Left renal pelvis (tissue), 4 donors: ENCODE results near the gene PSMF1. TPM values are rescaled to one million over a fixed set of nuclear protein-coding genes. Genes with fewer than 3 reads are reported as not detected.

Experiments used
- DNase-seq, 4 donors: peaks; one replicate each; pipeline ENCODE4 v3.0.0-alpha.2; 2013; ENCODE audit warnings: low read depth in 4 of 4, low spot score in 3 of 4
- polyA plus RNA-seq, 4 donors: library from polyadenylated mRNA; unstranded; fragments of 120-200 nt; gene quantifications; one replicate each; pipeline ENCODE4 v1.2.1, GENCODE V29; 2013; ENCODE audit not compliant: insufficient read length in 4 of 4

Gene PSMF1
- polyA plus RNA-seq, 4 donors: 117 to 143 (median 133) TPM

DNA sequence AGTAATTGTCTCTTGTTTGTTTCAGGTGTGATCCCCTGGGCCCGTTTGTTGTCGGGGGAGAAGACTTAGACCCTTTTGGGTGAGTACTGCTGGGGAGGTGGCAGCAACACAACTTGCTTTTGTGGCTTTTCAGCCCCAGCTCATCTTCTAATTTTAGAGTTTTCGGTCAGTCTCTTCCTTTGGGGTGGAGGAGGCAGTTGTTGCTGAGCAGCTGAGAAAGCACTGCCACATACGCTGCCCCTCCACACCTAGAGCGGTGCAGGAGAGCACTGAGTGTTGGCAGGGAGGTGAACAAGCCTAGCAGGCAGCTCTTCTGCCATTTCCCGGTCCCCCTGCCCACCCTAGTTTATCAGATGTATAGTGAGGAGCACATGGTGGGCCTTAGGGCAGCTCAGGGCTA is 44.7 kb downstream of the PSMF1 start:
- DNase-seq: no peak

DNA sequence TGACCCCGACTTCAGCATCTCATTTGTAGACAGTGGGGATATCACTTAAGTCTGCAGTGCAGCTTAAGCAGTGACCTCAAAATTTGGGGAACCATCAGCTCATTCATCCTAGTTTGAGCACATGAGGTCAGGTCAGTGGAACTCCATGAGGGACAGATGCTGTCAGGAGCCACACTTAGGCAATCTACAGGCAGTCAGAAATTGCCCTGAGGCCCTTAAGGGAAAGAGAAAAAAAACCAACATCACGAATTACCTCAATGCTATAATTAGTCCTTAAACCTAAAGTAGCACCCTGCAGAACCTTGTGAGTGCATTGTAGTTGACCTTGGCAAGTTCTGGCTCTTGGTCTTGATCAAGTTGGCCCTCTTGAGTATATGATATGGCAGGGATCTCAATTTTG is 45.3 kb downstream of the PSMF1 start:
- no peak for DNase-seq

- no peak for DNase-seq
Observed at GRCh38 chr20:1164871-1165270, 46.5 kb downstream of the PSMF1 start.

DNA sequence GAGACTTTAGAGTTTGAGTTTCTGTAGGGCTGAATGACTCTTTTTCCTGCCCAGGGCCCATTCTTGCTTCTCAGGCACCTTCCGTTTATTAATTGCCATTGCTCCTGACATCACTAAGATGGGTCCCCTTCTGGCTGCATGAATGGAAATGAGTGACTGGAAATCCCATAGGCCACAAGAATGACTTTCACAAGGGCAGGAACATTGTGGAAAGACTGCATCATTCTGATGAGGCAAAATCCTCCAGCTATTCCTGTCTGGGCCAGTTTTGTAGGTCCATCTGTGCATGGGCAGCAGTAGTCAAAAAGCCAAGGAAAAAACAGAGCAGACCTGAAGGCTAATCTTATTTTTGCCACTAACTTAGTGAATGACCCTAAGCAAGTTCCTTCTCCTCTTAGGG is 47.1 kb downstream of the PSMF1 start:
- no peak for DNase-seq

- DNase-seq: no peak
Observed at GRCh38 chr20:1165941-1166340, 47.5 kb downstream of the PSMF1 start.

DNA sequence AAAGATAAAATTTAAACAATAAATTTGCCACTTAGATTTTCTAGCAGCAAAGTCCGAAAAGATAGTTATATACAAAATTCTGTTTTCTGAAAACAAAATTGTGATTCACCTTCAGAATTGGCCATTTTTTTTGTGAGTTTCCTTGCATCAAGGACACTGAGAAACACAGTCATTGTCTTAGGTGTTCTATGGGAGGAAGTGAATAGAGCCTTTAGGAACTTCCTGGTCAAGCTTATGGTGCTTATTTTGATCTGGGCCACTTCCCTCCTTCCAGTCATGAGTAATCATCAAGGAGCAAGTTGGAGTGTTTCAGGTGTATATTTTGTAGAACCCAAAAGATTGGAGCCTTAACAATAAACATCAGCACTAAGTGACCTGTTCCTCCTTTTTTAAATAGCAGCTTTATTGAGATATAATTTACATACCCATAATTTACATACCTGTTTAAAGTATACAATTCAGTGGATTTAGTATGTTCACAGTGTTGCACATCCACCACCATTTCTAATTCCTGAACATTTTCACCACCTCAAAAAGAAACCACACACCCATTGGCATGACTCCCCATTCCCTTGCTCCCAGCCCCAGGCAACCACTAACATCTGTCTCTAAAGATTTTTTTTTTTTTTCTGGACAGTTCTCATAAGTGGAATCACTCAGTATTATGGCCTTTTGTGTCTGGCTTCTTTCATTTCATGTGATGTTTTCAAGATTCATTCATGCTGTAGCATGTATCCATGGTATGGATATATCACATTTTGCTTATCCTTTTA is 48.7 kb downstream of the PSMF1 start:
- DNase-seq: no peak

DNA sequence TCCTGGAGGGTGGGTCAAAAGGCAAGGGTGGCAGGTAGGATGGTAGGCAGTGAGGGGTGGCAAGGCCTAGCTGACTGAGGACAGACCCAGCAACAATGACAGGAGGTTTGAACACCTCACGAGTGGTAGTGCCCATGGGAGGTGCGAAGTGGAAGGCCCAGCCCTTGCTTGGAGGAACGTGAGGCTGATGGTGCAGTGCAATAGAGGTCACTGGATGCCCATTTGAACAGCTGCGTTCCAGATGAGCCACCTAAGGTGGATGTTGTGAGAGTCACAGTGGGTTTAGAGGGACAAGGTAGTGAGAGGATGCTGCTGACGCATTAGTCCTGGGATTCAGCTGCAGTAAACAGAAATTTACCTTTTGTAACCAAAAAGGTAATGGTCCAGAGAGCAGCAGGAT is 50.8 kb downstream of the PSMF1 start:
- no peak for DNase-seq

DNA sequence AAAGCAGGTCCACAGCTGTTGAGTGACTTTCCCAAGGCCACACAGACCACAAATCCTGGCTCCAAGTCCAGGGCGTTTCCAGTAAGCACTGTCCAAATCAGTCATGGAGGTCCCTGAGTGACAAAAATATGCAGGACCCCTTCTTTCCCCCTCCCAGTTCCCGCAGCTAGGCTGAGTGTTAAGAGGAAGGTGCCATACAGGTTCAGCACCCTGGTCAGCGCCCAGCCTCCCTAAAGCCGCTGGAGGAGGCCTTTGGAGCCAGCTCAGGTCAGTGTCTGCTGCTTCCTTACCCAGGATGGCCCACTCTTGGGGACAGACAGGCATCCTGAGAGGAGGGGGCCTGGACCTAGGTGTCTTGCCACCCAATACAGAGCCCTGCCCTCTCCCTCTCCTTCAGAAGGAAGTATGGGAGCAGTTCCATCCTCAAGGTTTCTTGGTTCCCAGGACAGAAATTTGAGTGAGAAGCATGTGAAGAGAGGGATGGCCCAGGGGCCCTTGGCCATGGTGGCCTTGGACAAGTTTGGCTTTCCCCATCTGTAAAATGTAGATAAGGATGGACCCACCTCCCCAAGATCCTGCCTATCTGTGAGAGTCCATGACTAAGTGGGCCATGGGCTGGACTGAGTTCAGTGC is 53.2 kb downstream of the PSMF1 start:
- peak; percentile 16 to 40 (median 28) for DNase-seq

DNA sequence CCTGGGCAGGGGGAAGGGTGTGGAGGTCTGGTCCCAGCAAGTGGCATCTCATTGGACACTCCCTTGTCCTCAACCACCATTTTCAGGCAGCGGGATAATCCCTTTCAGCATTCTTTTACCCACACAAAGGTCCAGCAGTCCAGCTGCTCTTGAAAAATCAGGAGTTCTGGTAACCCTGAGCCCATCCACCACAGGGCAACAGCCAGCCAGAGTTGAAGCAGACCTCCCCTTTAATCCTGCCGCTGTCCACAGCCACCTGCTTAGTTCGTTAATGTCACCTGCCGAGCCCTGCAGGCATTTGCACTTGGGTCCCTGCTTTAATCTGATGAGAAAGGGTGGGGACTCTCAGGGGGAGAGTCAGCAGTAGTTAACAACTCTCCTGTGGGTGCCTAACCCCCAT is 55.3 kb downstream of the PSMF1 start:
- no peak for DNase-seq

DNA sequence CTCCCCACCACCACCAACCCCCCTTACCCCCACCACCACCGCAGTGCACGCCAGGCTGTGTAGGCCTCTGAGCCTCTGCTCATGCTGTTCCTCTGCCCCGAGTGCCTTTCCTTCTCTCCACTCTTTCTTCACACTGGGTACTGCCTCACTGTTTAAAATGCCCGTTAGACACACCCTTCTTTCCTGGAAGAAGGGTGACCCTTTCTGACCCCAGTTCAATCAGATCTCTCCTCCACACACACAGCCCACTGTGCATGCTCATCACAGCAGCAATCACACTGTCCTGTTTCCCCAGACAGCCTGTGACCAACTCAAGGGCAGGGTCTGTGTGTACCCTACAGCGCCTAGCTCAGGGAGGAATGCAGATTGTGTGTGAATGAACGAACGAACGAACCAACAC is 56.4 kb downstream of the PSMF1 start:
- DNase-seq: no peak

DNA sequence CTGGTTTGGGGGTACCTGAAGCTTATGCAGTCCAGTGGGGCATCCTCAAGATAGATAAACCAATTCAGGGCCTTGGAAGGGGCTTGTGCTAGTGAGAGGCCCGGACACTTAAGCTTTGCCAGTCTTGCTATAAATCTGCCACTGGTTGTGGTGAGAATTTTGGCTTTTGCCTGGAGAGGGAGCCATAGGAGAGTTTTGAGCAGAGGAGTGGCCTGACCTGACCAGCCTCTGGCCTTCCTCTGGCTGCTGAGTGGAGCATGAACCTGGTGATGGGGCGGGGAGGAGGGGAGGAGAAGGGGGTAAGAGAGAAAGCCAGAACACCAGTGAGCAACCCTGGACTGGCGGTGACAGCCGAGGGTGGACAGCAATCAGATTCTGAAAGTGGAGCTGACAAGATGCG is 59.3 kb downstream of the PSMF1 start:
- no peak for DNase-seq

GRCh38 chr20:1178103-1178502 is 59.7 kb downstream of the PSMF1 start:
- no peak for DNase-seq

GRCh38 chr20:1178623-1179022 is 60.2 kb downstream of the PSMF1 start:
- no peak for DNase-seq

DNA sequence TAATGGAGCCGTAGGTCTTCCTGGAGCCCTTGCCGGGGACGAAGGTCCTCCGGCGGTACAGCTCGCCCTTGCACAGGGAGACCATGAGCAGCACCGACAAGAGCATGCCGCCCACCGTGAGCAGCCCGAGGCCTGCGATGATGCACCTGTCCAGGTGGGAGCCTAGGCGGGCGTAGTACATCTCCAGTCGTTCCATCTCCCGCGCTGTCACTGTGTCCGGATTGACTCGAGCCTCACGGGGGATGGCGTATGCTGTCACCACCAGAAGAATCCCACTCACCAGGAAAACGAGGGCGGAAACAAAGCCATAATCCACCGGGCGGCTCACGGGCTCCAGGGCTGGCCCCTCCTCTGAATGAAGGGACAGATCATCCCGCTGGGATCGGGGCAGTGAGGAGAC is 62.5 kb downstream of the PSMF1 start:
- DNase-seq: no peak

GRCh38 chr20:1182106-1182505 is 63.7 kb downstream of the PSMF1 start:
- DNase-seq: no peak

DNA sequence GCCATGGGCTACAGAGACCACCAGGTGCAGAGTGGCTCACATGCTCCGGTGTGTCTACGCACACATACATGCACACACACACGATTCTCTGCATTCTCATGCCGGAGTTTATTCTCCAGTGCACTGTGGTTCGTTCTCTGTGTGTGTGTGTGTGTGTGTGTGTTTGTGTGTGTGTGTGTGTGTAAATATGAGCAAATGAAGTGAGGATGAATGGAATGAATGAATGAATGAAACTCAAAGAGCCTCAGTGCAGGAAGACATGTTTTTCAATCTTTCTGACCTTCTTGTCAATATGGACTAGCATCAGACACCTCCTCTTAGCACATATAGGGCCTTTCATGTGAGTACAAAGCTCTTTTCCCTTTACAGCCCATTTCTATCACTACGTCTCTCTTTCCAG is 64.8 kb downstream of the PSMF1 start:
- DNase-seq: no peak

DNA sequence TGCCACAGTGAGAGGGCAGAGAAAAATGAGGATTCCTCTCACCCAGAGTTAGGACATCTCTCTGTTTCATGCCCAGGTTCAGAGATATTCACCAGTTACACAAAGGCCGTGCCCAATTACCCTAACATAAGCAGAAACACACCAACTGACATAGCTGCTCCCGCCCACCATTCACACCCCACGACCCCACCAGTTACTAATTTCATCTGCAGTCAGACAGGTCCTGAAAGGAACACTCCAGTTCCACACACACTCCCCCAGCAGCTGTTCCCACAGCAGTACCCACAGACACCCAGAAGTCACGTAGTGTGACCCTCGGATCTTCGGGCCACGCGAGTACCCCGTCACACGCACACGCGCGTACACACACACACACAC is 65.8 kb downstream of the PSMF1 start:
- DNase-seq: no peak

GRCh38 chr20:1184638-1185315 is 66.4 kb downstream of the PSMF1 start, which contains the start of gene TMEM74B:
TSS of gene TMEM74B (minus strand) at chr20:1184981. CDS start at chr20:1183801, 1,180 bp downstream.
- DNase-seq: no peak

GRCh38 chr20:1185316-1185741 is 66.9 kb downstream of the PSMF1 start:
- DNase-seq: no peak

GRCh38 chr20:1185790-1186334 is 67.5 kb downstream of the PSMF1 start:
- DNase-seq: peak in 1 of 4 donors; percentile 14

- DNase-seq: no peak
Observed at GRCh38 chr20:1186367-1186991, 68.1 kb downstream of the PSMF1 start.
